NCI-H226 (cell line): ENCODE results near the gene WNT3A.

Experiments
- DNase-seq: peaks from one replicate; pipeline ENCODE4 v3.0.0-alpha.2; 2015

The WNT3A gene

DNA sequence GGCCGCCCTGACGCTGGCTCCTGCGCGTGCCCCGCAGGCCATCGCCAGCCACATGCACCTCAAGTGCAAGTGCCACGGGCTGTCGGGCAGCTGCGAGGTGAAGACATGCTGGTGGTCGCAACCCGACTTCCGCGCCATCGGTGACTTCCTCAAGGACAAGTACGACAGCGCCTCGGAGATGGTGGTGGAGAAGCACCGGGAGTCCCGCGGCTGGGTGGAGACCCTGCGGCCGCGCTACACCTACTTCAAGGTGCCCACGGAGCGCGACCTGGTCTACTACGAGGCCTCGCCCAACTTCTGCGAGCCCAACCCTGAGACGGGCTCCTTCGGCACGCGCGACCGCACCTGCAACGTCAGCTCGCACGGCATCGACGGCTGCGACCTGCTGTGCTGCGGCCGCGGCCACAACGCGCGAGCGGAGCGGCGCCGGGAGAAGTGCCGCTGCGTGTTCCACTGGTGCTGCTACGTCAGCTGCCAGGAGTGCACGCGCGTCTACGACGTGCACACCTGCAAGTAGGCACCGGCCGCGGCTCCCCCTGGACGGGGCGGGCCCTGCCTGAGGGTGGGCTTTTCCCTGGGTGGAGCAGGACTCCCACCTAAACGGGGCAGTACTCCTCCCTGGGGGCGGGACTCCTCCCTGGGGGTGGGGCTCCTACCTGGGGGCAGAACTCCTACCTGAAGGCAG is 52.3 kb downstream of the WNT3A start:
- DNase-seq: no peak

- peak; percentile 58 for DNase-seq
Measured at GRCh38 chr1:228059634-228060457, 53.0 kb downstream of the WNT3A start.

GRCh38 chr1:228060458-228061190 is 53.8 kb downstream of the WNT3A start:
- no peak for DNase-seq

DNA sequence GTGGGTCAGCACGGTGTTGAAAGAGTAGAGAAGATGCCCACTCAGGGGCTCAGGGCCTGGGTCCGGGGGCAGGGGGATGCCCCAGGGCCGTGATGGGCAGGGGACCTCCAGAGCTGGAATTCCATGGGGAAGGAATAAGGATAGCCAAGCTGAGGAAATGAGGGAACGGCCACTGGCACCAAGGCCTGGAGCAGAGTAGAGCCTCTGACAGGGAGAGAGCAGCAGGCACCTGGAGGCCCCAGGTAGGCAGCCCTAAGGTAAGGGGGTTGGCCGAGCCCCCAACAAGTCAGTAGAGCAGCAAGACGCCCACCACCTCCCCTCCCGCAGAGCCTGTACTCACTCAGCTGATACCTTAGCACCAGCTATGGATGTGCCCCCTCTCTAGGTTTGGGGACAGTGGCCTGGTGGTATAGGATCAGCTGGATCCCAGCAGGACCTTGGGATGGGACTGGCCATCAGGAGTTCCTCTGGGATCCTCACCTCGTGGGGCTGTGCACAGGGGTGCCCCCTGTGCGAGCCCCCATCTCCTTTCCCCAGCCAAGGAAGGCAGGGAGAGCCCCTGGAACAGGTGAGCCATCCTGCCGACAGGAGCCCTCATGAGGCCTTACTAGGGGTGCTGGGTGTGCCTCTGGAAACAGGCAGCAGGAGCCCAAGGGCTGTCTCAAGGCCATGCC is 54.8 kb downstream of the WNT3A start:
- DNase-seq: no peak

GRCh38 chr1:228062085-228062791 is 55.4 kb downstream of the WNT3A start:
- DNase-seq: no peak

GRCh38 chr1:228062812-228063211 is 56.0 kb downstream of the WNT3A start:
- DNase-seq: no peak

GRCh38 chr1:228063251-228064191 is 56.7 kb downstream of the WNT3A start:
- DNase-seq: no peak

GRCh38 chr1:228064296-228064695 is 57.5 kb downstream of the WNT3A start:
- DNase-seq: no peak

- no peak for DNase-seq
Measured at GRCh38 chr1:228064741-228065542, 58.1 kb downstream of the WNT3A start.

DNA sequence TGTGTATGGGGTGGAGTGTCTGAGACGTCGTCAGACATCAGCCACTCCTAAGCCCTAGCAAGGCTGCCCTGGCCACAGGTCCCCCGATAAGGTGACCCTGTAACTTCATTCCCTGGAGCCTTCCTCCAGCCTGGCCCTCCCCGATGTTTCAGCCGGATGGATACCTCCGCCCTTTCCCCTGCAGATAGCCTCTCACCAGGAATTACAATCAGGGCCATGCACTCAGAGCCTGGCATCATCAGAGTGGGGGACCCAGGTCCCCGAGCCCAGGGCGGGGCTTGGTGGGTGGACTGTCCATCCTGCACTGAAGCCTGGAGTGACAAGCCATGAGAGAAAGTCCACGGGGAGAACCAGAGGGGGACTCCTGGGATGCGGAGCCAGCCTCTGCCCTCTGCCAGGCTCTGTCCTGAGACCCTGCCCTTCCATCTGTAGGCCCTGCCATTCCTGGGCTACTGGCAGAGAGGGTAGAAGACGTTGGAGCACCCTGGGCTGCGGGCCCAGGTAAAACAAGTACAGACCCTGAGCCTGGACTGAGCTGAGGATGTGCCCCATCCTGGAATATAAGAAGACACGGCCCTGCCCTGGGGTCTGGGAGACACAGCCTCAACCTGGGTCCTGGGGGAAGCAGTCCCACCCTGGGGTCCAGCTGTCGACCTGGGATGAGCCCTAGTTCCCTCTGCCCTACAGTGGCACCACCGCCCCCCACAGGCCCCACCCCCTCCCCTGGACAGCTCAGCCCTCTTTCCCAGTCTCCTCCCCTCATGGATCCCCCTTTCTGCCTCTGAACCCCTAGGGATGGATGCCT is 58.9 kb downstream of the WNT3A start:
- DNase-seq: no peak

- no peak for DNase-seq
Measured at GRCh38 chr1:228066416-228066815, 59.6 kb downstream of the WNT3A start.

GRCh38 chr1:228066891-228067654 is 60.3 kb downstream of the WNT3A start:
- no peak for DNase-seq

DNA sequence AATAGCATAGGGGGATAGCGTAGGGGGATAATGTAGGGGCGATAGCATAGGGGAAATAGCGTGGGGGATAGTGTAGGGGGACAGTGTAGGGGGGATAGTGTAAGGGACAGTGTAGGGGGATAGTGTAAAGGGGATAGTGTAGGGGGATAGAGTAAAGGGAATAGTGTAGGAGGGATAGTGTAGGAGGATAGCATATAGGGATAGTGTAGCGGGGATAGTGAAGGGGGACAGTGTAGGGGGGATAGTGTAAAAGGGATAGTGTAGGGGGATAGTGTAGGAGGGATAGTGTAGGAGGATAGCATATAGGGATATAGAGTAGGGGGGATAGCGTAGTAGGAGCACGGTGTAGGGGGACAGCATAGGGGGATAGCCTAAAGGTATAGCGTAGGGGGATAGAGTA is 61.6 kb downstream of the WNT3A start:
- DNase-seq: no peak

DNA sequence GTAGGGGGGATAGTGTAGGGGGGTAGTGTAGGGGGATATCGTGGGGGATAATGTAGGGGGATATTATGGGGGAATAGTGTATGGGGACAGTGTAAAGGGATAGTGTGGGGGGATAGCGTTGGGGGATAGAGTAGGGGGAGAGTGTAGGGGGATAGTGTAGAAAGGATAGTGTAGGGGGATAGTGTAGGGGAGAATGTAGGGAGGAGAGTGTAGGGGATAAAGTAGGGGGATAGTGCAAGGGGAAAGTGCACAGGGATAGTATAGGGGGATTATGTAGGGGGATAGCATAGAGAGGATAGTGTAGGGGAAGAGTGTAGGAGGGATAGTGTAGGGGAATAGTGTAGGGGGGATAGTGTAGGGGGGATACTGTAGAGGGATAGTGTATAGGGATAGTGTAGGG is 63.4 kb downstream of the WNT3A start:
- DNase-seq: no peak

DNA sequence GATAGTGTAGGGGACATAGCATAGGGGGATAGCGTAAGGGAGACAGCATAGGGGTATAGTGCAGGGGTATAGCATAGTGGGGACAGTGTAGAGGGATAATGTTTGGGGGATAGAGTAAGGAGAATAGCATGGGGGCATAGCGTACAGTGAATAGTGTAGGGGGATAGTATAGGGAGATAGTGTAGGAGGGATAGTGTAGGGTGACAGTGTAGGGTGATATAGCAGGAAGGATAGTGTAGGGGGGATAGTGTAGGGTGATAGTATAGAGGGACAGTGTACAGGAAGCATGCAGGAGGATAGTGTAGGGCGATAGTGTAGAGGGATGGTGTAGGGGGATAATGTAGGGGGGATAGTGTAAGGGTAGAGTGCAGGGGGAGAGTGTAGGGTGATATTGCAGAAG is 64.1 kb downstream of the WNT3A start:
- DNase-seq: no peak

GRCh38 chr1:228071839-228072657 is 65.2 kb downstream of the WNT3A start:
- DNase-seq: no peak

DNA sequence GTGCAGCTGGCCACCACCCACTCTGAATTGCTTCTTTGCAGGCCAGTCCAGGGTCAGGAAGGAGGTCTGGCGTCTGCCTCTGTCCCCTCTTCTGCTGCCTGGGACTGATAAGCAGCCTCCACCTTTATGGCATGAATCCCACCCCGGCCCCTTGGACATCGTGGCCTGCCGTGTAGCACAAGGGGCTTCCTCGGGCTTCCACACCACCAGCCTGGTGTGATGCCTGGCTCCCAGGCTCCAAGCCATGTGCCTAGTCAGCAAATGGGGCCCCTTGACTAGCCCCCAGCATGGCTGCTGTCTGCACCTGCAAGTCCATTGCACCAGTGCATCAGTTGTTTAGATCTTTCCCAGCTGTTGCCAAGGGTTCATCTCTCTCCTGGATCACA is 65.9 kb downstream of the WNT3A start:
- DNase-seq: no peak
